Tibial artery (tissue), 4 donors: Measurements from ENCODE around the gene CTSL.

ENCODE experiments used
- DNase-seq, 2 donors: peaks; one replicate each; pipeline ENCODE4 v3.0.0-alpha.2; 2019
- H3K27ac ChIP-seq, 2 donors: fragments of 200-600 bp; sonication (generic) in 1 of 2; 1 replicate in 1 of 2; 2 replicates in 1 of 2; pipeline ENCODE4 v1.5.1; 2018 to 2019; ENCODE audit warnings: mild to moderate bottlenecking in 1 of 2
- H3K27me3 ChIP-seq, 2 donors: fragments of 200-600 bp; sonication (generic) in 1 of 2; one replicate each; pipeline versions ENCODE4 v1.5.1 to v1.6.0; 2016 to 2019
- H3K36me3 ChIP-seq, 3 donors: fragments of 200-600 bp; sonication (generic) in 2 of 3; one replicate each; pipeline ENCODE4 v1.5.1; 2016 to 2019; ENCODE audit warnings: mild to moderate bottlenecking in 2 of 3
- H3K4me1 ChIP-seq, 4 donors: fragments of 200-600 bp; sonication (generic) in 2 of 4; 1 replicate in 3 of 4; 2 replicates in 1 of 4; pipeline ENCODE4 v1.5.1; 2016 to 2019
- H3K4me3 ChIP-seq, 2 donors: fragments of 200-600 bp; sonication (generic) in 1 of 2; 1 replicate in 1 of 2; 2 replicates in 1 of 2; pipeline ENCODE4 v1.5.1; 2018 to 2019; ENCODE audit warnings: mild to moderate bottlenecking in 2 of 2
- H3K9me3 ChIP-seq, 3 donors: fragments of 200-600 bp; sonication (generic) in 1 of 3; one replicate each; pipeline ENCODE4 v1.5.1; 2016 to 2019
- CTCF ChIP-seq, 2 experiments: fragments of 200-600 bp in 1 of 2; fragments of 450-650 bp in 1 of 2; IDR thresholded peaks; one replicate each; pipeline ENCODE4 v1.5.1; 2017 to 2019; ENCODE audit warnings: antibody characterized with exemption in 2 of 2, mild to moderate bottlenecking in 1 of 2, moderate library complexity in 1 of 2
- intact Hi-C: fragments of 100-400 bp; cut with DNase I; formaldehyde crosslinking; loops from one replicate; pipeline ENCODE4 v1.15.0; 2023; ENCODE audit warnings: low total_unique reads

Gene CTSL

GRCh38 chr9:87760529-87760928 lies 34.6 kb downstream of the CTSL start:
- H3K36me3 ChIP-seq, result no peaks in the 10 kb centered on the region
- no peaks in the 10 kb centered on the region for H3K9me3 ChIP-seq
- H3K27me3 ChIP-seq, result no peaks in the 10 kb centered on the region
- H3K27ac ChIP-seq, result no peak overlapping the region
- TF ChIP-seq CTCF (IDR thresholded peaks at IDR 0.05), result no peak
- H3K4me3 ChIP-seq, result no peak overlapping the region
- no peaks in the 10 kb centered on the region for H3K4me1 ChIP-seq
- intact Hi-C loops, result no loop called here
- no peak for DNase-seq

GRCh38 chr9:87763286-87763685 lies 37.4 kb downstream of the CTSL start:
- intact Hi-C loops, result no loop called here
- DNase-seq, result no peak
- Histone ChIP-seq H3K27ac (no peak overlapping the region), H3K4me3 (no peak overlapping the region), H3K4me1 (no peaks in the 10 kb centered on the region), H3K9me3 (no peaks in the 10 kb centered on the region), H3K27me3 (no peaks in the 10 kb centered on the region), H3K36me3 (no peaks in the 10 kb centered on the region)
- TF ChIP-seq CTCF (IDR thresholded peaks at IDR 0.05), result no peak

DNA sequence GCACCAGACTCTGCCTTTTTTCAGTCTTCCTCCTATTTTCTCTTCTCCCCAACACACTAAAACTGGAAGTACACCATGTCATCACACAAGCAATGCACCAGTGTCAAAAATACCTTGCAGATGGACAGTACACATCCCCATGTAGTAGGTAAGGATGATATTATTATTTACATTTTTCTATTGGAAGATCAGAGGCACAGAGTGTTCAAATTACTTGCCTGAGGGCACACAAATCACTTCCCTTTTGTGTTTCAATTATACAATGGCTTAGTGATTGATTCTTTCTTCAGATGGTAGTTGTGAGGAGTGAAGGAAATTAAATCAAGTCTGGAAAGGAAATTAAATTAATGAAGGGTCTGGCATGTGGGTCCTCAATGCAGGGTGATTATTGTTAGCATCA lies 39.6 kb downstream of the CTSL start:
- Histone ChIP-seq H3K36me3 (no peaks in the 10 kb centered on the region), H3K4me3 (no peak overlapping the region), H3K27me3 (peaks cover 0 to under 1% of the 10 kb centered on the region in 2 donors), H3K27ac (no peak overlapping the region), H3K4me1 (no peaks in the 10 kb centered on the region), H3K9me3 (no peaks in the 10 kb centered on the region)
- DNase-seq, result no peak
- TF ChIP-seq CTCF (IDR thresholded peaks at IDR 0.05), result no peak
- intact Hi-C loops, result no loop called here

- no peak for DNase-seq
- H3K4me1 ChIP-seq, result no peaks in the 10 kb centered on the region
- peaks cover 0 to 12% of the 10 kb centered on the region in 2 donors for H3K27me3 ChIP-seq
- no peak for TF ChIP-seq CTCF (IDR thresholded peaks at IDR 0.05)
- intact Hi-C loops, result no loop called here
- no peak overlapping the region for H3K27ac ChIP-seq
- no peaks in the 10 kb centered on the region for H3K36me3 ChIP-seq
- H3K4me3 ChIP-seq, result no peak overlapping the region
- H3K9me3 ChIP-seq, result no peaks in the 10 kb centered on the region
Observed at GRCh38 chr9:87766697-87767096, 40.8 kb downstream of the CTSL start.

DNA sequence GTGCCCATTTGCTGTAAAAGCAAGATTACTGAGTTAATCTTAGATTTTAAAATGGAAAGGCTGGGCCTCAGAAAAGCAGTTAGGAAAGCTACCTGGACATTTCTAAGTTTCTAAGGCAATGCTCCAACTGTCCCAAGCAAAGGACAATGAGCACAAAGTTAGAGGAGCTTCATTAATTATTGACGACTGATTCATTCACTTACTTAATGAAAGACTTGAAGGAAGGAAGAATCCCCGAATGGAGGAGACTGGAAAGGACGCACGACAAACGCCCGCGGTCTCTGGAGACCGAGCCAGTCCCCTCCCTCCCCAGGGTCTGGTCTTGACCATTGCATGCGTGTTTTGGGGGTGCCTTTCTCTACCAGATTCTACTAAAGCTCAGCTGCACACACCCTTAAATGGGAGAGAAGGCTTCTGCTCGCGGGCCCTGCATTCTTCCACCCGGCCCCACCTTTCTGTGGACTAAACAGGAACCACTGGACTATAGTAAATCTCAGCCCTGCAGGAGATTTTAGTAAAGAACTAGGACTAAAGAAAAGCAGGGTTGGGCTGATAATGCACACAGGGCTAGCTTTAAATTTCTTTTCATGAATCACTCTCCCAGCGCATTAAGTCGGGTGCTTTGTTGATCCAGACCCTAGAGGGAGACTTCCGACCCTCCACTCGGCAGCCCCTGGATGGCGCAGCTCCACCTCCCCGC lies 44.8 kb downstream of the CTSL start:
- Histone ChIP-seq H3K36me3 (no peaks in the 10 kb centered on the region), H3K9me3 (no peaks in the 10 kb centered on the region), H3K27ac (no peak overlapping the region), H3K4me1 (no peaks in the 10 kb centered on the region), H3K4me3 (no peak overlapping the region), H3K27me3 (peaks cover 0 to 12% of the 10 kb centered on the region in 2 donors)
- intact Hi-C loops, result no loop called here
- TF ChIP-seq CTCF (IDR thresholded peaks at IDR 0.05), result no peak
- no peak for DNase-seq
